Esophagus squamous epithelium (tissue), 4 donors: ENCODE data around the gene MTURN.

Source experiments
- POLR2A ChIP-seq, 4 donors: fragments of 450-650 bp; IDR thresholded peaks; one replicate each; pipeline ENCODE4 v1.6.1; 2017; ENCODE audit warnings: antibody characterized with exemption in 4 of 4, mild to moderate bottlenecking in 4 of 4, moderate library complexity in 3 of 4
- TF ChIP-seq, protein P1 (sequence below), 6 experiments: fragments of 450-650 bp in 4 of 6; fragments of 200-600 bp in 2 of 6; sonication (generic) in 2 of 6; IDR thresholded peaks; one replicate each; pipeline ENCODE4 v1.5.1; 2016 to 2019; ENCODE audit warnings: antibody characterized with exemption in 6 of 6, mild to moderate bottlenecking in 4 of 6, moderate library complexity in 4 of 6

DNA sequence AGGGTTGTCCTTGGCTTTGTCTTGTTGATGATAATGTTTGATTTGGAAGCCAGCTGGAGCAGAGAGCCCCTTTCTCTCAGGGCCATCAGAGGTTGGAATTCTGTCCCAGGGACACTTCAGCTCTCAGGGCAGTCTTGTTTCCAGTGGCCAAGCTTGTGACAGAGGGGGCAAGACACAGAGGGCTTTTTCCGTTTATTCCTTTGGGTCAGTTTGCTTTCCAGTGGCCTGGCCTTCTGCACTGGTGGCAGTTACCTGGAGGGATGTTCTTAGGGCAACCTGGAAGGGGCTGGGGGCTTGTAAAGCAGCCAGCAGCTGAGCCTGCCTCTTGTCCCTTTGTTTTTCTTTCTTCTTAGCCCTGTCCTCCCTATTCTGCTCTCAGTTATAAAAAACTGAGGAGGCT is 62.7 kb downstream of the MTURN start:
- TF ChIP-seq, protein P1, sequence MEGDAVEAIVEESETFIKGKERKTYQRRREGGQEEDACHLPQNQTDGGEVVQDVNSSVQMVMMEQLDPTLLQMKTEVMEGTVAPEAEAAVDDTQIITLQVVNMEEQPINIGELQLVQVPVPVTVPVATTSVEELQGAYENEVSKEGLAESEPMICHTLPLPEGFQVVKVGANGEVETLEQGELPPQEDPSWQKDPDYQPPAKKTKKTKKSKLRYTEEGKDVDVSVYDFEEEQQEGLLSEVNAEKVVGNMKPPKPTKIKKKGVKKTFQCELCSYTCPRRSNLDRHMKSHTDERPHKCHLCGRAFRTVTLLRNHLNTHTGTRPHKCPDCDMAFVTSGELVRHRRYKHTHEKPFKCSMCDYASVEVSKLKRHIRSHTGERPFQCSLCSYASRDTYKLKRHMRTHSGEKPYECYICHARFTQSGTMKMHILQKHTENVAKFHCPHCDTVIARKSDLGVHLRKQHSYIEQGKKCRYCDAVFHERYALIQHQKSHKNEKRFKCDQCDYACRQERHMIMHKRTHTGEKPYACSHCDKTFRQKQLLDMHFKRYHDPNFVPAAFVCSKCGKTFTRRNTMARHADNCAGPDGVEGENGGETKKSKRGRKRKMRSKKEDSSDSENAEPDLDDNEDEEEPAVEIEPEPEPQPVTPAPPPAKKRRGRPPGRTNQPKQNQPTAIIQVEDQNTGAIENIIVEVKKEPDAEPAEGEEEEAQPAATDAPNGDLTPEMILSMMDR (IDR thresholded peaks at IDR 0.05), result no peak
- no peak for TF ChIP-seq POLR2A (IDR thresholded peaks at IDR 0.05)
